IMR-90 (cell line): Measurements from ENCODE around the gene TOR2A. TPM values are rescaled to one million over a fixed set of nuclear protein-coding genes. Genes with fewer than 3 reads are reported as not detected.

ENCODE experiments used
- ATAC-seq: fragments of 200-7000 bp; cut with Tn5 transposase; 2 replicates; pipeline ENCODE4 v1.9.1; 2020; ENCODE audit warnings: low read depth, mild to moderate bottlenecking, moderate library complexity
- BruUV-seq: library from RNA; stranded (reverse); fragments of 400-500 nt; replicated peaks from 2 replicates; lab custom pipeline; 2021; lab: Mats Ljungman, UMichigan
- CTCF ChIA-PET: fragments of 300-600 bp; formaldehyde crosslinking; extraction: SDS; loops from one replicate; lab custom pipeline; 2021; ENCODE audit warnings: antibody characterized with exemption; lab: Yijun Ruan, JAX
- POLR2A ChIA-PET: fragments of 300-600 bp; sonication (Branson Sonifier 250); formaldehyde crosslinking; loops from one replicate; lab custom pipeline; 2022; ENCODE audit warnings: antibody characterized with exemption; ENCODE audit not compliant: unreplicated experiment; lab: Charles Lee
- DNase-seq: peaks from one replicate; pipeline ENCODE4 v3.0.0; 2013
- H2AFZ ChIP-seq: replicated peaks from 2 replicates; pipeline ENCODE3; 2013; ENCODE audit warnings: low read length, mild to moderate bottlenecking; ENCODE audit not compliant: poor library complexity
- H2AK5ac ChIP-seq: 2 replicates; pipeline ENCODE4 v1.6.1; 2013; ENCODE audit warnings: low read depth, low read length, inconsistent platforms
- H2AK9ac ChIP-seq: replicated peaks from 2 replicates; pipeline ENCODE3; 2013; ENCODE audit warnings: mild to moderate bottlenecking, low read depth, low read length, moderate library complexity; ENCODE audit not compliant: poor library complexity
- H2BK120ac ChIP-seq: 2 replicates; pipeline ENCODE4 v1.6.1; 2013; ENCODE audit warnings: low read depth, low read length, inconsistent platforms
- H2BK15ac ChIP-seq: 3 replicates; pipeline ENCODE4 v1.6.1; 2013; ENCODE audit warnings: low read depth, low read length, inconsistent platforms
- H2BK20ac ChIP-seq: 2 replicates; pipeline ENCODE4 v1.6.1; 2013; ENCODE audit warnings: low read depth, mild to moderate bottlenecking, inconsistent platforms, low read length, moderate library complexity
- H2BK5ac ChIP-seq: 2 replicates; pipeline ENCODE4 v1.6.1; 2013; ENCODE audit warnings: mild to moderate bottlenecking, low read depth, low read length, inconsistent platforms; ENCODE audit not compliant: poor library complexity, severe bottlenecking
- H3K14ac ChIP-seq: replicated peaks from 2 replicates; pipeline ENCODE4 v1.6.1; 2013; ENCODE audit warnings: low read depth, low read length, inconsistent platforms
- H3K18ac ChIP-seq: 2 replicates; pipeline ENCODE4 v1.6.1; 2013; ENCODE audit warnings: low read depth, low read length, control low read depth
- H3K23ac ChIP-seq: 2 replicates; pipeline ENCODE4 v1.6.1; 2013; ENCODE audit warnings: low read depth, low read length, inconsistent platforms
- H3K27ac ChIP-seq: 2 replicates; pipeline ENCODE4 v1.5.1; 2013; ENCODE audit warnings: mild to moderate bottlenecking, control low read depth, low read length; ENCODE audit not compliant: insufficient read depth
- H3K27me3 ChIP-seq: 2 replicates; pipeline ENCODE4 v1.6.1; 2013; ENCODE audit warnings: low read length; ENCODE audit not compliant: control insufficient read depth, insufficient read depth
- H3K36me3 ChIP-seq: 2 replicates; pipeline ENCODE4 v1.6.1; 2013; ENCODE audit warnings: low read length, mixed read lengths; ENCODE audit not compliant: control insufficient read depth, insufficient read depth
- H3K4ac ChIP-seq: 2 replicates; pipeline ENCODE4 v1.6.1; 2013; ENCODE audit warnings: low read depth, low read length, inconsistent platforms
- H3K4me1 ChIP-seq: 2 replicates; pipeline ENCODE4 v1.6.1; 2013; ENCODE audit warnings: low read length, mixed read lengths; ENCODE audit not compliant: control insufficient read depth, insufficient read depth
- H3K4me2 ChIP-seq: 2 replicates; pipeline ENCODE4 v1.6.1; 2013; ENCODE audit warnings: low read depth, mild to moderate bottlenecking, control low read depth, low read length, moderate library complexity
- H3K4me3 ChIP-seq: 2 replicates; pipeline ENCODE4 v1.5.1; 2013; ENCODE audit warnings: low read depth, mild to moderate bottlenecking, control low read depth, low read length, moderate library complexity; ENCODE audit not compliant: insufficient read depth
- H3K56ac ChIP-seq: 2 replicates; pipeline ENCODE4 v1.6.1; 2013; ENCODE audit warnings: low read length, inconsistent platforms; ENCODE audit not compliant: insufficient read depth; ENCODE audit errors: extremely low read depth
- H3K79me1 ChIP-seq, 2 experiments: 2 replicates each; pipeline ENCODE4 v1.6.1; 2013; ENCODE audit warnings: low read length in 2 of 2, inconsistent platforms in 1 of 2, low read depth in 1 of 2
- H3K9ac ChIP-seq: 2 replicates; pipeline ENCODE4 v1.6.1; 2013; ENCODE audit warnings: low read depth, low read length, control low read depth
- H3K9me1 ChIP-seq: 2 replicates; pipeline ENCODE4 v1.6.1; 2013; ENCODE audit warnings: low read length, inconsistent platforms; ENCODE audit not compliant: insufficient read depth
- H3K9me3 ChIP-seq: 2 replicates; pipeline ENCODE4 v1.6.1; 2013; ENCODE audit warnings: low read length; ENCODE audit not compliant: control insufficient read depth, insufficient read depth
- H4K20me1 ChIP-seq: 2 replicates; pipeline ENCODE4 v1.6.1; 2013; ENCODE audit warnings: low read length, inconsistent platforms; ENCODE audit not compliant: insufficient read depth
- H4K5ac ChIP-seq: 2 replicates; pipeline ENCODE4 v1.6.1; 2013; ENCODE audit warnings: mild to moderate bottlenecking, low read depth, low read length, control low read depth
- H4K8ac ChIP-seq, 2 experiments: 2 replicates each; pipeline ENCODE4 v1.6.1; 2013; ENCODE audit warnings: low read depth in 2 of 2, low read length in 2 of 2, control low read depth in 1 of 2, inconsistent platforms in 1 of 2
- H4K91ac ChIP-seq: 2 replicates; pipeline ENCODE4 v1.6.1; 2013; ENCODE audit warnings: low read depth, low read length, inconsistent platforms; ENCODE audit not compliant: insufficient read depth
- BHLHE40 ChIP-seq: fragments of 150-350 bp; IDR thresholded peaks from 2 replicates; pipeline ENCODE4 v1.6.1; 2016; ENCODE audit warnings: mild to moderate bottlenecking, low read depth, low read length
- CHD1 ChIP-seq: IDR thresholded peaks from 2 replicates; pipeline ENCODE4 v1.6.1; 2012; ENCODE audit warnings: low read depth, low read length, improper control_type of control experiment
- MAFK ChIP-seq: IDR thresholded peaks from 2 replicates; pipeline ENCODE4 v1.6.1; 2012; ENCODE audit warnings: low read depth, low read length, improper control_type of control experiment
- MXI1 ChIP-seq: IDR thresholded peaks from 2 replicates; pipeline ENCODE4 v1.6.1; 2012; ENCODE audit warnings: low read depth, mild to moderate bottlenecking, low read length, moderate library complexity, borderline replicate concordance
- NFE2L2 ChIP-seq: fragments of 150-350 bp; IDR thresholded peaks from 2 replicates; pipeline ENCODE4 v1.6.1; 2016; ENCODE audit warnings: low read depth, mild to moderate bottlenecking, low read length
- RAD21 ChIP-seq: IDR thresholded peaks from 2 replicates; pipeline ENCODE4 v1.6.1; 2012; ENCODE audit warnings: low read length, improper control_type of control experiment
- RCOR1 ChIP-seq: IDR thresholded peaks from 2 replicates; pipeline ENCODE4 v1.6.1; 2012; ENCODE audit warnings: mild to moderate bottlenecking, low read length, improper control_type of control experiment; ENCODE audit not compliant: insufficient replicate concordance
- RFX5 ChIP-seq: IDR thresholded peaks from 2 replicates; pipeline ENCODE4 v1.8.0; 2012; ENCODE audit warnings: low read depth, mild to moderate bottlenecking, low read length, moderate library complexity
- SMC3 ChIP-seq: fragments of 150-350 bp; IDR thresholded peaks from 2 replicates; pipeline ENCODE4 v1.6.1; 2016; ENCODE audit warnings: low read depth, mild to moderate bottlenecking, antibody characterized with exemption, low read length, moderate library complexity
- WGBS, 2 experiments: methylation state at CpG; one replicate each; pipeline versions ENCODE4 v1.1.5 to v1.1.7; 2013; ENCODE audit warnings: missing lambda C conversion rate in 2 of 2; ENCODE audit not compliant: insufficient read length in 1 of 2; ENCODE audit errors: extremely low coverage in 2 of 2; 5-methylcytosine and 5-hydroxymethylcytosine counted together
- dilution Hi-C: fragments of 300-500 bp; cut with HindIII; formaldehyde crosslinking; loops from one replicate; pipeline ENCODE4 v1.14.3; 2018; ENCODE audit warnings: low sequenced_read_pairs; ENCODE audit not compliant: unreplicated experiment
- in situ Hi-C: fragments of 300-500 bp; cut with MboI; formaldehyde crosslinking; loops from 3 replicates; pipeline ENCODE4 v1.14.3; 2019; ENCODE audit warnings: low sequenced_read_pairs, inconsistent platforms, mixed read lengths
- intact Hi-C: fragments of 100-400 bp; cut with micrococcal nuclease; formaldehyde crosslinking; loops from 2 replicates; pipeline ENCODE4 v1.10.0; 2022
- polyA plus RNA-seq, 3 experiments: library from polyadenylated mRNA; depleted of rRNA; stranded (reverse); fragments of >200 nt; gene quantifications; 2 replicates each; pipeline ENCODE4 v1.2.3, GENCODE V29; 2012; ENCODE audit warnings: low replicate concordance in 1 of 3
- total RNA-seq: library from RNA; depleted of rRNA; stranded (reverse); fragments of >200 nt; gene quantifications from 2 replicates; pipeline ENCODE4 v1.2.3, GENCODE V29; 2012
- TF ChIP-seq, protein P1 (sequence below): fragments of 150-350 bp; IDR thresholded peaks from 2 replicates; pipeline ENCODE4 v1.6.1; 2017; ENCODE audit warnings: mild to moderate bottlenecking, antibody characterized with exemption, low read length, low read depth
- TF ChIP-seq, protein P2 (sequence below): conservative IDR thresholded peaks from 2 replicates; pipeline ENCODE4 v1.5.1; 2012; ENCODE audit warnings: mild to moderate bottlenecking, low read depth, low read length, improper control_type of control experiment

Gene TOR2A
- total and polyA plus RNA-seq, 2 of the 4 experiments (the other 2 are of a cell fraction) = 0.90 to 12.5 TPM

DNA sequence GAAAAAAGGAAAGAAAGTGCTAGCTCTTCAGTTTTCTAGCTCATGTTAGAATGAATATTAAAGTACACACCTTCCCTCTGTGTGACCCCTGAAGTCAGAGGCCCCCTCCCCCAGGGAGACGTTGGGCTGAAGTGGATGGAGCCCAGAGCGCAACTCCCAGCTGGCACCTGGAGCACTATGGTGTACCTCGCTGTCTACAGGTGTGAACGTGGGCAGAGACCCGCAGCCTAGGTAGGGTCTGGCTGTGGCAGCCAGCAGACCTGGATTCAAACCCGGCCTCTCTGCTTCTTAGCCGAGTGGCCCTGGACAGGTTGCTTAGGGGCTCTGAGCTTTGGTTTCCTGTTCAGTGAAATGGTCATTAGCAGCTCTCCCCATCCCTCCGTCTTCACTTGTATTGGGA is 6.3 kb downstream of the TOR2A start:
- Histone ChIP-seq H3K14ac (no peak overlapping the region), H4K8ac (no peak overlapping the region)
- BruUV-seq = no TSS peak

More for the DNA sequence above, 6.3 kb downstream of the TOR2A start:
- ChIA-PET CTCF (no interaction called here), POLR2A (no interaction called here)
- in situ Hi-C loops (no loop called here), dilution Hi-C loops (no loop called here), intact Hi-C loops (no loop called here)
- H3K27ac ChIP-seq = no peak overlapping the region
- H3K4me3 ChIP-seq = no peak overlapping the region
- no peaks in the 10 kb centered on the region for H3K9me1 ChIP-seq
- H3K4ac ChIP-seq = no peak overlapping the region
- H4K91ac ChIP-seq = no peak overlapping the region
- H3K4me1 ChIP-seq = no peaks in the 10 kb centered on the region
- H3K18ac ChIP-seq = no peak overlapping the region
- TF ChIP-seq MAFK (no peak), SMC3 (no peak), RFX5 (no peak), RAD21 (no peak), NFE2L2 (no peak), RCOR1 (no peak), MXI1 (no peak), CHD1 (no peak), BHLHE40 (no peak)
- TF ChIP-seq, protein P1, sequence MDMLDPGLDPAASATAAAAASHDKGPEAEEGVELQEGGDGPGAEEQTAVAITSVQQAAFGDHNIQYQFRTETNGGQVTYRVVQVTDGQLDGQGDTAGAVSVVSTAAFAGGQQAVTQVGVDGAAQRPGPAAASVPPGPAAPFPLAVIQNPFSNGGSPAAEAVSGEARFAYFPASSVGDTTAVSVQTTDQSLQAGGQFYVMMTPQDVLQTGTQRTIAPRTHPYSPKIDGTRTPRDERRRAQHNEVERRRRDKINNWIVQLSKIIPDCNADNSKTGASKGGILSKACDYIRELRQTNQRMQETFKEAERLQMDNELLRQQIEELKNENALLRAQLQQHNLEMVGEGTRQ = no peak
- TF ChIP-seq, protein P2, sequence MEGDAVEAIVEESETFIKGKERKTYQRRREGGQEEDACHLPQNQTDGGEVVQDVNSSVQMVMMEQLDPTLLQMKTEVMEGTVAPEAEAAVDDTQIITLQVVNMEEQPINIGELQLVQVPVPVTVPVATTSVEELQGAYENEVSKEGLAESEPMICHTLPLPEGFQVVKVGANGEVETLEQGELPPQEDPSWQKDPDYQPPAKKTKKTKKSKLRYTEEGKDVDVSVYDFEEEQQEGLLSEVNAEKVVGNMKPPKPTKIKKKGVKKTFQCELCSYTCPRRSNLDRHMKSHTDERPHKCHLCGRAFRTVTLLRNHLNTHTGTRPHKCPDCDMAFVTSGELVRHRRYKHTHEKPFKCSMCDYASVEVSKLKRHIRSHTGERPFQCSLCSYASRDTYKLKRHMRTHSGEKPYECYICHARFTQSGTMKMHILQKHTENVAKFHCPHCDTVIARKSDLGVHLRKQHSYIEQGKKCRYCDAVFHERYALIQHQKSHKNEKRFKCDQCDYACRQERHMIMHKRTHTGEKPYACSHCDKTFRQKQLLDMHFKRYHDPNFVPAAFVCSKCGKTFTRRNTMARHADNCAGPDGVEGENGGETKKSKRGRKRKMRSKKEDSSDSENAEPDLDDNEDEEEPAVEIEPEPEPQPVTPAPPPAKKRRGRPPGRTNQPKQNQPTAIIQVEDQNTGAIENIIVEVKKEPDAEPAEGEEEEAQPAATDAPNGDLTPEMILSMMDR = no peak
- H3K56ac ChIP-seq = no peak overlapping the region
- no peaks in the 10 kb centered on the region for H3K9me3 ChIP-seq
- no peak overlapping the region for H2BK20ac ChIP-seq
- H3K79me1 ChIP-seq = peaks cover 2 to 3% of the 10 kb centered on the region in 2 experiments; a peak in 1 of 4 replicates
- H3K9ac ChIP-seq = no peak overlapping the region
- no peak overlapping the region for H4K5ac ChIP-seq
- no peak for ATAC-seq
- no peak overlapping the region for H3K23ac ChIP-seq
- H2AK9ac ChIP-seq = no peak overlapping the region
- H2AFZ ChIP-seq = no peak overlapping the region
- H3K36me3 ChIP-seq = peaks cover 5% of the 10 kb centered on the region; the same call in 1 of the 2 replicates
- no CpG with 5 or more reads among the region's 8 CpGs for WGBS, 2 experiments
- H2AK5ac ChIP-seq = no peak overlapping the region
- H4K20me1 ChIP-seq = no peaks in the 10 kb centered on the region
- no peak overlapping the region for H2BK15ac ChIP-seq
- H3K4me2 ChIP-seq = no peak overlapping the region
- DNase-seq = no peak
- H2BK5ac ChIP-seq = no peak overlapping the region
- H3K27me3 ChIP-seq = no peaks in the 10 kb centered on the region
- H2BK120ac ChIP-seq = no peak overlapping the region
